ENCODE data around the gene MARCHF11. TPM values are rescaled to one million over a fixed set of nuclear protein-coding genes. Genes with fewer than 3 reads are reported as not detected.

MARCHF11 gene
- total RNA-seq, 1 experiment from 2014 or later, result not detected

- no peak overlapping the region for H2AFZ ChIP-seq (ENCODE audit: low read depth, low read length, poor library complexity, severe bottlenecking)
- RAD21 ChIA-PET (ENCODE audit: low non-redundant PET in 1 of 2, low total read pairs in 2 of 2, uncharacterized antibody in 2 of 2, unreplicated experiment in 2 of 2), result no interaction called here
- H3K9ac ChIP-seq (ENCODE audit: low read length), result no peak overlapping the region
- ATAC-seq (no peak), DNase-seq (ENCODE audit: low read depth, low spot score) (no peak)
- no peaks in the 10 kb centered on the region for H3K79me2 ChIP-seq (ENCODE audit: insufficient read depth, low read length)
- no peaks in the 10 kb centered on the region for H3K36me3 ChIP-seq (ENCODE audit: control insufficient read depth in 1 of 2, insufficient read depth in 2 of 2, low read length in 2 of 2)
- no peaks in the 10 kb centered on the region for H3K27me3 ChIP-seq (ENCODE audit: insufficient read depth, low read length)
- no peak overlapping the region for H3K27ac ChIP-seq (ENCODE audit: low read depth, low read length)
- H3K9me3 ChIP-seq (ENCODE audit: control insufficient read depth in 1 of 2, insufficient read depth in 1 of 2, low read depth in 1 of 2, low read length in 2 of 2), result peaks cover 20 to 35% of the 10 kb centered on the region in 2 experiments; a peak in 2 of 4 replicates
- H3K4me3 ChIP-seq (replicated peaks in 1 of 2; ENCODE audit: low read depth in 1 of 2, low read length in 2 of 2), result no peak overlapping the region
- POLR2A ChIA-PET, result no interaction called here
- no peak for TF ChIP-seq CEBPB (IDR thresholded peaks at IDR 0.05; ENCODE audit: low read depth)
- TF ChIP-seq ELF1 (IDR thresholded peaks at IDR 0.05; ENCODE audit: borderline replicate concordance, low read depth), result no peak
- TF ChIP-seq FOSL1 (IDR thresholded peaks at IDR 0.05; ENCODE audit: low read depth), result no peak
- no peak for TF ChIP-seq ATF3 (IDR thresholded peaks at IDR 0.05)
- TF ChIP-seq ZNF274 (IDR thresholded peaks at IDR 0.05; ENCODE audit: low read depth, low read length), result no peak
- TF ChIP-seq EZH2 (IDR thresholded peaks at IDR 0.05), result no peak
- TF ChIP-seq TCF7L2 (IDR thresholded peaks at IDR 0.05; ENCODE audit: borderline replicate concordance, extremely low read depth, insufficient read depth, insufficient read length), result no peak
- no peak for TF ChIP-seq ZBTB33 (IDR thresholded peaks at IDR 0.05; ENCODE audit: extremely low read depth, insufficient replicate concordance, low read length)
- no peak for TF ChIP-seq SIN3A (IDR thresholded peaks at IDR 0.05; ENCODE audit: low read depth)
- no peak for TF ChIP-seq JUND (IDR thresholded peaks at IDR 0.05)
- TF ChIP-seq CBX3 (IDR thresholded peaks at IDR 0.05; ENCODE audit: low read depth), result no peak
- TF ChIP-seq POLR2AphosphoS5 (IDR thresholded peaks at IDR 0.05; ENCODE audit: low read depth, low read length), result no peak
- no peak for TF ChIP-seq YY1 (IDR thresholded peaks at IDR 0.05; ENCODE audit: extremely low read depth, insufficient replicate concordance, low read depth, low read length)
- TF ChIP-seq POLR2A (IDR thresholded peaks at IDR 0.05; ENCODE audit: borderline replicate concordance, extremely low read depth, insufficient read depth, insufficient read length), result no peak
- no peak for TF ChIP-seq SRF (IDR thresholded peaks at IDR 0.05; ENCODE audit: low read depth)
- TF ChIP-seq EGR1 (IDR thresholded peaks at IDR 0.05; ENCODE audit: low read depth), result no peak
- TF ChIP-seq SP1 (IDR thresholded peaks at IDR 0.05; ENCODE audit: low read depth), result no peak
- TF ChIP-seq CTCF (IDR thresholded peaks at IDR 0.05 in 2 of 3, conservative IDR thresholded peaks at IDR 0.05 in 1 of 3; ENCODE audit: borderline replicate concordance in 1 of 3, insufficient read depth in 1 of 3, low read depth in 2 of 3, low read length in 2 of 3), result no peak
- no peak for TF ChIP-seq REST (IDR thresholded peaks at IDR 0.05; ENCODE audit: low read depth)
- no TSS peak for BruUV-seq (replicated peaks)
- intact Hi-C loops (cut with micrococcal nuclease), result no loop called here
- no peak overlapping the region for H3K4me2 ChIP-seq (ENCODE audit: low read length)
- no peaks in the 10 kb centered on the region for H3K4me1 ChIP-seq (ENCODE audit: control insufficient read depth in 1 of 2, insufficient read depth in 2 of 2, low read length in 2 of 2)
- CTCF ChIA-PET, result no interaction called here
- H4K20me1 ChIP-seq (ENCODE audit: insufficient read depth), result no peaks in the 10 kb centered on the region
- no peaks in the 10 kb centered on the region for H3K9me2 ChIP-seq (ENCODE audit: insufficient read depth)
Observed at GRCh38 chr5:16043349-16043965, 136.1 kb downstream of the MARCHF11 start.

Data from HCT116 (cell line).